GM12892 (cell line): ENCODE results near the gene ARL14.

Experiments used
- POLR2A ChIP-seq: IDR thresholded peaks from 2 replicates; pipeline ENCODE4 v1.6.1; 2011; ENCODE audit warnings: low read depth, low read length, control low read depth
- POLR2AphosphoS5 ChIP-seq: IDR thresholded peaks from 2 replicates; pipeline ENCODE4 v1.6.1; 2011; ENCODE audit warnings: low read depth, low read length, control low read depth
- TAF1 ChIP-seq: IDR thresholded peaks from 2 replicates; pipeline ENCODE4 v1.6.1; 2011; ENCODE audit warnings: low read depth, mild to moderate bottlenecking, control low read depth, low read length, borderline replicate concordance

DNA sequence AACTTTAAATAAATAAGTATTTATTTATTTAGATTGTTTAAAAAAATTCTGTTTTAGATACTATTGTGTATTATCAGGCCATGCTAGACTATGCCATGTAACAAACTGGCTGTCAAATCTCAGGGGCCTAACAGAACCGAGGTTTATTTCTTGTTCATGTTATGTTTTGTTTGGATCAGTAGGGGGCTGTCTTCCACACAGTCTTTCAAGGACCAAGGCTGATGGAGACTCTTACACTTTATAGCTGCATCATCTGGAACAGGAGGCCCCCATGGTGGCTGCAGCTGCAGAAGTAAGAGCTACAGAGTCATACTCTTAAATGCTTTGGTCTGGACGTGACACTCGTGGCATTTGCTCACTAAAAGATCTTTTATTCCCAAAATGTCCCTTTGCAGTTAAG is 33.0 kb upstream of the ARL14 start:
- TF ChIP-seq POLR2A = no peak
- no peak for TF ChIP-seq POLR2AphosphoS5
- no peak for TF ChIP-seq TAF1
